Activated T-helper 17 cell treated with anti-CD3 and anti-CD28 coated beads, Interleukin-2, amount 50 U/mL, for 72 hours (primary cell): ENCODE measurements around the gene CST7. TPM values are rescaled to one million over a fixed set of nuclear protein-coding genes. Genes with fewer than 3 reads are reported as not detected.
"Not testable (repeated sequence)": the region's sequence is repeated elsewhere in the genome, so short reads cannot be mapped to it uniquely, and the experiment has no call there.

Experiments used
- ATAC-seq: fragments of 150-1000 bp; cut with Tn5 transposase; replicated peaks from 2 replicates; pipeline ENCODE4 v1.10.0; 2021; ENCODE audit warnings: mild to moderate bottlenecking, moderate library complexity
- H3K27ac Mint-ChIP-seq: one replicate; pipeline ENCODE4 v1.8.0; 2022; ENCODE audit warnings: mixed read lengths
- H3K27me3 Mint-ChIP-seq: one replicate; pipeline ENCODE4 v1.8.0; 2022; ENCODE audit warnings: mixed read lengths
- H3K36me3 Mint-ChIP-seq: one replicate; pipeline ENCODE4 v1.8.0; 2022; ENCODE audit warnings: low read depth, mild to moderate bottlenecking, mixed read lengths
- H3K4me1 Mint-ChIP-seq: one replicate; pipeline ENCODE4 v1.8.0; 2022; ENCODE audit warnings: mixed read lengths
- H3K4me3 Mint-ChIP-seq: one replicate; pipeline ENCODE4 v1.8.0; 2022; ENCODE audit warnings: mild to moderate bottlenecking, mixed read lengths
- H3K9me3 Mint-ChIP-seq: one replicate; pipeline ENCODE4 v1.8.0; 2022; ENCODE audit warnings: mixed read lengths
- total RNA-seq, 2 donors: library from RNA; stranded (reverse); gene quantifications; one replicate each; pipeline ENCODE4 v1.2.3, GENCODE V29; 2022

The CST7 gene
- total RNA-seq, 2 donors from 2014 or later = 38.2 to 41.7 TPM

DNA sequence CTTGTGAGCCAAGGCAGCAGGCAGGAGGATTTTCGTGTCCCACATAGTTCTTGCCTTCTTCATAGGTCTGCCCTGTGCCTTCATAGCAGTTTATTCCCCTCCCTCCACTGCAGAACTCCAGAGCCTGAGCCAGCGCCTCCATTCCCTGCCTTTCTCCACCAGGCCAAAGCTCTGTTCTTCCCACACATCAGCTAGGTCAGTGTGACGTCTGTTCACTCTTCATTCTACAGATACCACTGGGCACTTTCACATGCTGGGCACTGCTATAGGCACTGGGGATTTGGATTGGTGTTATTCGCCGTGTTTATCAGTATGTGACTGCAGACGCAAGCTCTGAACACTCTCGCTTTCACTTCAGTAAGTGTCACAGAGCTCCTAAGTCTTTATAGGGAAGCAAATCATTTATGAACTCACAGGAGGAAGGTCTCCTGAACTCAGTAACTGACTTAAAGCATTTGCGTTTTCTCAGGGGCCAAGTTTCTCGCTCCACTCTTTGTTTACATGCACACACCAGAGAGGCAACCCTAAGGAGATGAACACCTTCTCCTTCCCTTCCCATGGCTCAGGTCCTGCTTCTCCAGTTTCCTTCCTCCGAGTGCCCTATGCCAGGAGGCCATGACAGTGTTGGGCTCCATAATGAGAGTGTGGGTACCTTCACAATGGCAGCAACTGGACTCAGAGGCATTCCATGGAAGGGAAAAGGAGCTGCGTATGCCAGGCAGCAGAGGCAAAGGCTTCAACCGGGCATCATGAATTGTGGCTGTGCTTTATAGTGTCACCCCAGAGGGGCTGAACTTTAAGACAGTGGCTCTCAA is 49.8 kb downstream of the CST7 start:
- H3K4me1 Mint-ChIP-seq = peaks cover 4% of the 10 kb centered on the region
- H3K9me3 Mint-ChIP-seq = no peaks in the 10 kb centered on the region
- H3K27ac Mint-ChIP-seq = peak overlapping the region; percentile 2
- no peaks in the 10 kb centered on the region for H3K27me3 Mint-ChIP-seq
- H3K4me3 Mint-ChIP-seq = no peak overlapping the region
- peaks cover 14% of the 10 kb centered on the region for H3K36me3 Mint-ChIP-seq
- no peak for ATAC-seq

DNA sequence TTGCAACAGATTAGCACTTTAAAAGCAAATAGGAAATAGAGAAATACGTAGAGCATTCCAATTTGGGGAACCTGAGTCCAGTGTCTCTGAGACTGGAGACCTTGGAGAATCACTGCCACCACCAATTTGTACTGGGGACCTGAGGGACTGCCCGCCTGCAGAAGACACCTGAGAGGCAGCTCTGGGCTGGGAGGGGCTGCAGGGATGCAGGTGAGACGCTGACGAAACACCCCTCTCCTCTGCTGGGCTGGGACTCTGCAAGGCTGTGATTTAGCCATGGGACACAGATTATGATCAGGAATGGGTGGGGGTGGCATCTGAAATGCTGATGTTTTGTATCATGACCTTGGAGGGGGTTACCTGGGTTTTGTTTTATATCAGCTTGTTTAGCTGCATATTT is 50.5 kb downstream of the CST7 start:
- no peaks in the 10 kb centered on the region for H3K9me3 Mint-ChIP-seq
- H3K4me3 Mint-ChIP-seq = no peak overlapping the region
- no peak overlapping the region for H3K27ac Mint-ChIP-seq
- H3K36me3 Mint-ChIP-seq = peaks cover 21% of the 10 kb centered on the region
- H3K4me1 Mint-ChIP-seq = no peaks in the 10 kb centered on the region
- ATAC-seq = no peak
- no peaks in the 10 kb centered on the region for H3K27me3 Mint-ChIP-seq

DNA sequence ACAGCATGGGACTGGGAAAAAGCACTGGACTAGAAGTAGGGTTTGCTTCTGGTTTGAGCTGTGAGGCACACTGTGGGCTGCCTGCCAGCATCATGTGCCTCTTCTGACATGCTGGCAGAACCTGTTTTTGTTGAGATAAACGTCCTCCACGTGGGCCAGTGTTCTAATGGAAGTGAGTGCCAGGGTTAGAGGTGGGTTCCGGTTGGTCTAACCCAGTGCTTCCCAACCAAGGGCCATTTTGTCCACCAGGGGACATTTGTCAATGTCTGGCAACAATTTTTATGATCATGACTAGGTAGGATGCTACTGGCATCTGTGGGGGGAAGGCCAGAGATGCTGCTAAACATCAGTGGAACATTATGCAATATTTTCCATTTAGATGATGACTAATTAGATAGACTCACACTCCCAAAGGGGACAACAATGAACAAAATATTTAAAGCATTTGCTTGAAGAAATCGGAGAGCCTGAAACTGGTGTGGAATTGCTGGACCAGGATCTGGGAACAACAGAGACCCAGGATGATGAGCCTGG is 51.3 kb downstream of the CST7 start:
- no peaks in the 10 kb centered on the region for H3K9me3 Mint-ChIP-seq
- peaks cover 24% of the 10 kb centered on the region for H3K36me3 Mint-ChIP-seq
- H3K4me3 Mint-ChIP-seq = no peak overlapping the region
- peak overlapping the region; percentile 20 for H3K27ac Mint-ChIP-seq
- ATAC-seq = no peak
- no peaks in the 10 kb centered on the region for H3K27me3 Mint-ChIP-seq
- no peaks in the 10 kb centered on the region for H3K4me1 Mint-ChIP-seq

DNA sequence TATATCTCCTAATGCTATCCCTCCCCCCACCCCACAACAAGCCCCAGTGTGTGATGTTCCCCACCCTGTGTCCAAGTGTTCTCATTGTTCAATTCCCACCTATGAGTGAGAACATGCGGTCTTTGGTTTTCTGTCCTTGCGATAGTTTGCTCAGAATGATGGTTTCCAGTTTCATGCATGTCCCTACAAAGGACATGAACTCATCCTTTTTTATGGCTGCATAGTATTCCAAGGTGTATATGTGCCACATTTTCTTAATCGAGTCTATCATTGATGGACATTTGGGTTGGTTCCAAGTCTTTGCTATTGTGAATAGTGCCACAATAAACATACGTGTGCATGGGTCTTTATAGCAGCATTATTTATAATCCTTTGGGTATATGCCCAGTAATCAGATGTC is 52.3 kb downstream of the CST7 start:
- ATAC-seq, H3K9me3 Mint-ChIP-seq, H3K27ac Mint-ChIP-seq, H3K27me3 Mint-ChIP-seq, H3K4me1 Mint-ChIP-seq, H3K4me3 Mint-ChIP-seq: not testable (repeated sequence)
- H3K36me3 Mint-ChIP-seq = peaks cover 34% of the 10 kb centered on the region

DNA sequence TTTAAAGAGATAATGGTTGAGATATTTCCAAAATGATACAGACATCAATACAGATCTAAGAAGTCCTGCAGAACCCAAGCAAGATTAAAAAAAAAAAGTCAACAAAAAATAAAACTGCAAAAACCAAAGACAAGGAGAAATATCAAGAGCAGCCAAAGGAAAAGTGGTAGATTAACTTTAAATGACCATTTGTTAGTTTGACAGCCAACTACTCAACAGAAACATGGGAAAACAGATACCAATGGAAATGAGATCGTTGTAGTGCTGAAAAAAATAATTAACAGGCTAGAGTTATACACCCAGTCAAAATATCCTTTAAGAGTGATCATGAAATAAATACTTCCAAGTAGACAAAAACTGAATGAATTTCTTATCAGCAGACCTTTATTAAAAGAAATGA is 53.9 kb downstream of the CST7 start:
- Mint-ChIP-seq H3K27me3 (no peaks in the 10 kb centered on the region), H3K9me3 (no peaks in the 10 kb centered on the region), H3K27ac (no peak overlapping the region), H3K36me3 (peaks cover 51% of the 10 kb centered on the region), H3K4me1 (no peaks in the 10 kb centered on the region), H3K4me3 (no peak overlapping the region)
- no peak for ATAC-seq

DNA sequence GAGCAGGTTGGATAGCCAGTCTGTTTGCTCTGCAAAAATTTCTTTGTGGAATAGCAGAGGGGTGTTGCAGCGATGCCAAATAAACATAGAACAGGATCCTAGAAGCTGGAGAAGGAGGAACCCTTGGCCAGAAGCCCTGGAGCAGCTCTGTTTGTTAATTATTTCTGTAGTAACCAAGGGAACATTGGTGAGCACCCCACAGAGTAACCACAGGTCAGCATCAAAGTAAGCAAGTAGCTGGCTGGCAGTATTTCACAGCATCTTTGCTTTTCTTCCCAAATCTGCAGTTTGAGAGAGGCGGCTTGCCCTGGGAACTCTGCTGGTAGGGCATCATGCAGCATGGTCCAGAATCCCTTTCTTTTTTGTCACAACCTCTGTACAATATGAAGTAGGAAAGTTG is 56.2 kb downstream of the CST7 start:
- no peak overlapping the region for H3K27ac Mint-ChIP-seq
- peaks cover 62% of the 10 kb centered on the region for H3K36me3 Mint-ChIP-seq
- no peak overlapping the region for H3K4me3 Mint-ChIP-seq
- H3K9me3 Mint-ChIP-seq = no peaks in the 10 kb centered on the region
- H3K27me3 Mint-ChIP-seq = no peaks in the 10 kb centered on the region
- no peak for ATAC-seq
- no peaks in the 10 kb centered on the region for H3K4me1 Mint-ChIP-seq

DNA sequence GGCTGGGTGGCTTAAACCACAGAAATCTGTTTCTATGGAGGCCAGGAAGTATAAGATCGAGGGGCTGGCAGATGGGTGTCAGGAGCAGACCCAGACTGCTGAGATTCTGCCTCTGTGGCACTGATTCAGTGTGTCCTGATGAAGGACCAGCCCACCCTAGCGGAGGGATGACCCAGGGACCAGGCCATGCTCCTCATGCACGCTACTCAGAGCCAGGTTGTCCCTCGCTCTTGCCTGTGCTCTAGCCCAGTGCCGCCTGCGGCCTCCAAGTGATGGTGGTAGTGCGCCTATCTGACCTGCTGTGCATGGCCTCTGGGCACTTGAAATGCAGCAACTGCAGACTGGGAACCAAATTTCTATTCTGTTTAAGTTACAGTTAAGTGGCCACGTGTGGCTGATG is 56.6 kb downstream of the CST7 start:
- H3K9me3 Mint-ChIP-seq = no peaks in the 10 kb centered on the region
- H3K27me3 Mint-ChIP-seq = no peaks in the 10 kb centered on the region
- no peak overlapping the region for H3K27ac Mint-ChIP-seq
- no peak for ATAC-seq
- peaks cover 66% of the 10 kb centered on the region for H3K36me3 Mint-ChIP-seq
- H3K4me3 Mint-ChIP-seq = no peak overlapping the region
- H3K4me1 Mint-ChIP-seq = no peaks in the 10 kb centered on the region

DNA sequence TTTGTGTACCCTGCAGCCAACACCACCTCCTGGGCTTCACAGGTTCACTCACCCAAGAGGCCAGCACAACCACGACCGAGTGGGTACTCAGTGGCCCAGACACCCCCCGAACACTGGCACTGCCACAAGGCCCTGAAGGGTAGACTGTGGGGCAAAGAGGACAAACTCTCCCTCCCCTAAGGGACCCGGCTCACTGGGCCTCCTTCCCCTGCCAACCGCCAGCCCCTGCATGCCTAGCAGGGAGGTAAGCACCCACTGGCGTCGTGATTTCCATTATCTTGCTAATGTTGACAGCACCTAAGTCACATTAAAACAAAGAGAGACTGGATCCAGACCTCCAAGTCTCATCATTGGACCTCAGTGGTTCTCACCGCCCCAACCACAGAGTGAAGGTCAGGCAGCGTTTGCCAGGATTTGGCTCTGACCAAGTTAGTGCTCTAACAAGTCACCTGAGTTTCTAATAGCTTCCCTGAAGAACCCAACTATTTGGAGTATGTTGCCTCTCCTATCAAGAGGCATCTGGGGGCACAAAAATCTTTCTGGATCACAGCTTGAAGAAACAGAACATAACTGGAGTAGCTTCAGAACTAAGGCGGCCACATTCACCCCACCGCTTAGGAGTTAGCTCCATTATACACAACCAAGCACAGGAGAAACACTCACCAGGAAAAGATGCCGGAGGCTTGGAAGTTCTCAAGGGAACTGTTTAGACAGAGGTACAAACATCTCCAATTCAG is 57.5 kb downstream of the CST7 start:
- H3K27ac Mint-ChIP-seq = peak overlapping the region; percentile 25
- H3K4me1 Mint-ChIP-seq = no peaks in the 10 kb centered on the region
- H3K4me3 Mint-ChIP-seq = no peak overlapping the region
- peaks cover 70% of the 10 kb centered on the region for H3K36me3 Mint-ChIP-seq
- ATAC-seq = no peak
- no peaks in the 10 kb centered on the region for H3K27me3 Mint-ChIP-seq
- H3K9me3 Mint-ChIP-seq = no peaks in the 10 kb centered on the region

DNA sequence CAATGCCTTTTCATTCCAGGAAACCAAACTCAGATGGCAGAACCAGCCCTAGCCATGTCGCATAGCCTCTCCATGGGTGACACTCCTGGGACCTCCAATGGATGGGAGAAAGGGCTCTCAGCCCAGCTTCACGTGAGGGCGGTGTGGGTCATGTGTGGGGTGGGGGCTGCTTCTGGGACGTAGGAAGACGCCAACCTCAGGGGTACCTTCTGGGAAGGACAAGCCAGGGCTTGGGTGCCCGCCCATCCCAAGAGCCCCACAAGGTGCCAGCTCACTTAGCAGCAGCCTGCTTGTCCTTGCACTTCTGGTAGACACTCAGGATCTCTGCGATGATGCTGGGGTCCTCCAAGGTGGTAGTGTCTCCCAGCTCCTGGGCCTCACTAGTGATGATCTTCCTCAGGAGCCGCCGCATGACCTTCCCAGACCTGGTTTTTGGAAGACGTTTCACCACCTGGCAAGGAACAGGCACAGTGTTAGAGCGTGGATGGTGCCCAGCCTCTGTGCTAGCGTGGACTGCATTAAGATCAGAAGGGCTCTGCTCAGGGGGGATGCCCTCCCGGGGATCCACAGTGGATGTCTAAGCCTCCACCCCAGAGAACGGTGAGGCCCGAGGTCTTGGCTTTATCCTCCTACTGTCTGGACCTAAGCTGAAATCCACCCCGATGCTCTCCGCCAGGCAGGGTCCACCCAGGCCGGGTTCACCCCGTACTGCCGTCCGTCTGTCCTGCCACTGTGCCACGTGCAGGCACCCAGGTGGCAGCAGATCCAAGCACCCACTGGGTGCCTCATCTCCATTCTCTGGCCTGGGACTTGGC is 58.6 kb downstream of the CST7 start:
- ATAC-seq = no peak
- H3K27ac Mint-ChIP-seq = no peak overlapping the region

DNA sequence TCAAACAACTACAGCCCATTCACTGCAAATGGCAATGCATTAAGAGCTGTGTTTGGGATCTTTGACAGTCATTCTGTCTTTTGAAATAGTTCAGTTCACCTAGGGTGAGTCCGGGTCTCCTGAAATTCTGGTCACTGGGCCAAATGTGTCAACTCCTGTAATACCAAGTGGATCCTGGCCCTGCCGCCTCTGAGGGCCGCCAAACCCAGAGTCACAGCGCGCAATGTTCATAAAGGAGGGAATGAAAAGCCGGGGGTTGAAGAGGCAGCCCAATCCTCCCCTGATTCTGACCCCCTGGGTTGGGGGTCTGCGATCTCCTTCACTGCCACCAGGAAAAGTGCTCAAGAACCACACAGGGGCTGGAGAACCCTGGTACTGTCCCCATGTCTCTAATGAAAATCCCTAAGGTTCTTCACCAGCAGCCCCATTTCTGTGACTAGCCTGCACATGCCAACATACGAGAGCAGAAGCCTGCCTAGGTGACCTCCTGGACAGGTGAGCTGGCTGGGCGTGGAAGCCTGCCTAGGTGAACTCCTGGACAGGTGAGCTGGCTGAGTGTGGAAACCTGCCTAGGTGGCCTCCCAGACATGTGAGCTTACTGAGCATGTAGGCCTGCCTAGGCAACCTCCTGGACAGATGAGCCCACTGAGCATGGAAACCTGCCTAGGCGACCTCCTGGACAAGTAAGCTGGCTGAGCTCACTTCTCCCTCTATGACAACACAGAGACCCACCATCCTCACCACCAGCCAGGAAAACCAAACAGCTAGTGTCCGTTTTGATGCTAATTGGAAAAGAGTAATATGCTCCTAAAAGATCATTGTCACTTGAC is 59.5 kb downstream of the CST7 start:
- Mint-ChIP-seq H3K27me3 (no peaks in the 10 kb centered on the region), H3K4me3 (no peak overlapping the region)
- ATAC-seq = no peak

More for the DNA sequence above, 58.6 kb downstream of the CST7 start:
- Mint-ChIP-seq H3K4me3 (no peak overlapping the region), H3K4me1 (no peaks in the 10 kb centered on the region), H3K36me3 (peaks cover 71% of the 10 kb centered on the region), H3K27me3 (no peaks in the 10 kb centered on the region), H3K9me3 (no peaks in the 10 kb centered on the region)

More for the DNA sequence above, 59.5 kb downstream of the CST7 start:
- H3K9me3 Mint-ChIP-seq = no peaks in the 10 kb centered on the region
- peaks cover 69% of the 10 kb centered on the region for H3K36me3 Mint-ChIP-seq
- H3K27ac Mint-ChIP-seq = peak overlapping the region; percentile 20
- no peaks in the 10 kb centered on the region for H3K4me1 Mint-ChIP-seq

Other genes with a start within 250 kb of the CST7 start
- gene APMAP, start 43.5 kb downstream of the CST7 start, total RNA-seq = 10 to 100 TPM; 30.7 to 49.4 TPM
- gene ACSS1, start 108.9 kb downstream of the CST7 start, total RNA-seq = 10 to 100 TPM in 1 of 2 donors, 1 to 10 TPM in 1; 8.4 to 23.3 TPM
- not detected for gene VSX1, start 132.9 kb downstream of the CST7 start, total RNA-seq
- gene ENTPD6, start 246.4 kb downstream of the CST7 start, total RNA-seq = 10 to 100 TPM; 40.0 to 46.2 TPM